HG03469 (cell line): ENCODE data around the gene ROBO1.
"Not testable (repeated sequence)": the region's sequence is repeated elsewhere in the genome, so short reads cannot be mapped to it uniquely, and the experiment has no call there.

ENCODE experiments used
- ATAC-seq: cut with Tn5 transposase; IDR thresholded peaks from one replicate; pipeline ENCODE4 v1.9.1; 2021; ENCODE audit warnings: mild to moderate bottlenecking, moderate library complexity, moderate number of reproducible peaks; ENCODE audit not compliant: unreplicated experiment

Gene ROBO1

GRCh38 chr3:79558943-79559342, 208.9 kb downstream of the ROBO1 start:
- no peak for ATAC-seq

- ATAC-seq: no peak
Observed at GRCh38 chr3:79555655-79556054, 212.1 kb downstream of the ROBO1 start.

- ATAC-seq: no peak
Observed at GRCh38 chr3:79551997-79552396, 215.8 kb downstream of the ROBO1 start.

- ATAC-seq: no peak
Observed at GRCh38 chr3:79551321-79551892, 216.4 kb downstream of the ROBO1 start.

- ATAC-seq: no peak
Observed at GRCh38 chr3:79543218-79543982, 224.4 kb downstream of the ROBO1 start.

- no peak for ATAC-seq
Observed at GRCh38 chr3:79534727-79535126, 233.1 kb downstream of the ROBO1 start.

GRCh38 chr3:79531566-79532295, 236.1 kb downstream of the ROBO1 start:
- no peak for ATAC-seq

GRCh38 chr3:79521221-79521848, 246.5 kb downstream of the ROBO1 start:
- ATAC-seq: peak; percentile 68

- no peak for ATAC-seq
Observed at GRCh38 chr3:79517766-79518413, 249.9 kb downstream of the ROBO1 start.

- ATAC-seq: no peak
Observed at GRCh38 chr3:79516795-79517194, 251.0 kb downstream of the ROBO1 start.

- no peak for ATAC-seq
Observed at GRCh38 chr3:79515072-79515471, 252.7 kb downstream of the ROBO1 start.

- no peak for ATAC-seq
Observed at GRCh38 chr3:79514069-79514468, 253.7 kb downstream of the ROBO1 start.

GRCh38 chr3:79506751-79507150, 261.0 kb downstream of the ROBO1 start:
- no peak for ATAC-seq

GRCh38 chr3:79502216-79502681, 265.5 kb downstream of the ROBO1 start:
- ATAC-seq: not testable (repeated sequence)

GRCh38 chr3:79497447-79498111, 270.2 kb downstream of the ROBO1 start:
- no peak for ATAC-seq

- ATAC-seq: no peak
Observed at GRCh38 chr3:79491029-79491641, 276.7 kb downstream of the ROBO1 start.

- ATAC-seq: no peak
Observed at GRCh38 chr3:79490165-79491028, 277.4 kb downstream of the ROBO1 start.

GRCh38 chr3:79488407-79488806, 279.4 kb downstream of the ROBO1 start:
- ATAC-seq: no peak

GRCh38 chr3:79480746-79481145, 287.1 kb downstream of the ROBO1 start:
- ATAC-seq: no peak
